Measurements from ENCODE around the gene EPHA1. TPM values are rescaled to one million over a fixed set of nuclear protein-coding genes. Genes with fewer than 3 reads are reported as not detected.

Gene EPHA1
- polyA plus RNA-seq, 1 of the 3 experiments (the other 2 are of a cell fraction) = 0.49 TPM

DNA sequence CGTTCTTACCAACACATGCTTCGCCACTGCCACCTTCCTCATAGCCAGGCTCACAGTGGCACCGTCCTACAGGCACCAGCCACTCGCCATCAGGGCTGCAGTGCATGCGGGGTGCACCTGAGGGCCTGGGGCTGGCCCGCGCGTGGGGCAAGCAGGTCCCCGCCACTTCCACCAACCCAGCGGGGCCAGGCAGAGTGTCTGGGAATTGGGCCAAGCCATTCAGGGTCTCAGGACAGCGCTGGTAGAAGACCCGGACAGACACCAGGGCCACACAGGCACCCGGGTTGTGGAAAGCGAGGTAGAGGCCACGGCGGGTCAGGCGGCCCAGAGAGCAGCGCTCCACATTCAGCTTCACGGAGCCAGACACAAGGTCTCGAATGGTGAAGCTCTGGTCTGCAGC is 9.0 kb downstream of the EPHA1 start:
- no peaks in the 10 kb centered on the region for H3K27me3 ChIP-seq (ENCODE audit: insufficient read depth)
- H3K79me2 ChIP-seq (ENCODE audit: insufficient read depth) = no peaks in the 10 kb centered on the region
- peaks cover 10% of the 10 kb centered on the region for H3F3A ChIP-seq (replicated peaks; ENCODE audit: insufficient read depth)
- CTCF ChIA-PET = interaction anchor here (0.6 to 1.6 kb wide), 4 partner anchors 11 to 47 kb away, joined by 3 to 4 read pairs (median 4); no protein-coding TSS in a partner anchor
- TF ChIP-seq EP300 (IDR thresholded peaks at IDR 0.05; ENCODE audit: borderline replicate concordance in 1 of 2, low read depth in 1 of 2, low read length in 1 of 2) (no peak), JUND (IDR thresholded peaks at IDR 0.05) (no peak), NFIC (IDR thresholded peaks at IDR 0.05; ENCODE audit: borderline replicate concordance) (no peak), CHD2 (IDR thresholded peaks at IDR 0.05; ENCODE audit: low read length, partially characterized antibody) (no peak), FOSL2 (IDR thresholded peaks at IDR 0.05; ENCODE audit: borderline replicate concordance, low read depth) (no peak), GATA2 (CRISPR knock-in tag; IDR thresholded peaks at IDR 0.05) (no peak), FOXM1 (IDR thresholded peaks at IDR 0.05; ENCODE audit: low read depth) (no peak), MEF2A (IDR thresholded peaks at IDR 0.05; ENCODE audit: borderline replicate concordance, low read depth) (no peak), MXI1 (IDR thresholded peaks at IDR 0.05; ENCODE audit: low read depth, low read length) (no peak), NRF1 (IDR thresholded peaks at IDR 0.05; ENCODE audit: low read depth, low read length) (no peak), SMC3 (IDR thresholded peaks at IDR 0.05; ENCODE audit: low read depth, low read length) (no peak)
- TF ChIP-seq, protein P1, sequence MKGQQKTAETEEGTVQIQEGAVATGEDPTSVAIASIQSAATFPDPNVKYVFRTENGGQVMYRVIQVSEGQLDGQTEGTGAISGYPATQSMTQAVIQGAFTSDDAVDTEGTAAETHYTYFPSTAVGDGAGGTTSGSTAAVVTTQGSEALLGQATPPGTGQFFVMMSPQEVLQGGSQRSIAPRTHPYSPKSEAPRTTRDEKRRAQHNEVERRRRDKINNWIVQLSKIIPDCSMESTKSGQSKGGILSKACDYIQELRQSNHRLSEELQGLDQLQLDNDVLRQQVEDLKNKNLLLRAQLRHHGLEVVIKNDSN (IDR thresholded peaks at IDR 0.05; ENCODE audit: borderline replicate concordance, low read depth) = no peak
- no peak for DNase-seq
- H2AFZ ChIP-seq (ENCODE audit: low read depth) = no peak overlapping the region
- POLR2A ChIA-PET = no interaction called here
- no peak overlapping the region for H3K4me2 ChIP-seq
- 84% methylated on average over 18 of the region's 20 CpGs for WGBS (ENCODE audit: low lambda C conversion rate)
- H3K9me2 ChIP-seq = no peaks in the 10 kb centered on the region
- no peak overlapping the region for H3K9ac ChIP-seq
- H3K9me3 ChIP-seq = no peaks in the 10 kb centered on the region
- no peak overlapping the region for H3K27ac ChIP-seq (ENCODE audit: low read depth in 2 of 2, low read length in 1 of 2)
- no peaks in the 10 kb centered on the region for H3K4me1 ChIP-seq (ENCODE audit: control insufficient read depth in 1 of 2, insufficient read depth in 2 of 2, low read depth in 1 of 2, low read length in 1 of 2)
- H3K4me3 ChIP-seq (ENCODE audit: low read depth in 2 of 2, low read length in 1 of 2) = no peak overlapping the region
- no peaks in the 10 kb centered on the region for H3K36me3 ChIP-seq (replicated peaks in 1 of 2; ENCODE audit: control insufficient read depth in 1 of 2, insufficient read depth in 2 of 2, low read length in 1 of 2)
- H4K20me1 ChIP-seq (ENCODE audit: insufficient read depth) = no peaks in the 10 kb centered on the region

DNA sequence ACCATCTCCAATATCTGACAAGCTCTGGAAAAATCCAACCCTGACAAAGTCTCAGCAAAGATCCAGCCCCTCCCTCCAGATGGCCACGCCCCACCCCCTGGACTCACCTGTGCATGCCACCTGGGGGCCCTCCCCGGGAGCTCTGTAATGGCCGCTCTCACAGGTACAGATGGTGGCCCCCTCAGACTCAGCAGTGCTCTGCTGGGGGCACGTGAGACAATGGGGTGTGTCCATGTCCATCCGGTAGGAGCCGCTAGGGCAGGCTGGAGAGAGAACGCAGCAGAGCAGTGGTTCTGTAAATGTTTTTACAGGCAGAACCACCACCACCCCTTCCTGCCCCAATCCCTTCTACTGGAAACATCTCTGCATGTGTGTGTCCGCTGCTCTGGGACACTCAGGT is 9.5 kb downstream of the EPHA1 start:
- Histone ChIP-seq H3K4me3 (ENCODE audit: low read depth in 2 of 2, low read length in 1 of 2) (no peak overlapping the region), H3K4me1 (ENCODE audit: control insufficient read depth in 1 of 2, insufficient read depth in 2 of 2, low read depth in 1 of 2, low read length in 1 of 2) (no peaks in the 10 kb centered on the region), H3K27ac (ENCODE audit: low read depth in 2 of 2, low read length in 1 of 2) (no peak overlapping the region), H3K27me3 (ENCODE audit: insufficient read depth) (no peaks in the 10 kb centered on the region), H3K4me2 (no peak overlapping the region), H3F3A (replicated peaks; ENCODE audit: insufficient read depth) (peaks cover 10% of the 10 kb centered on the region), H4K20me1 (ENCODE audit: insufficient read depth) (no peaks in the 10 kb centered on the region), H2AFZ (ENCODE audit: low read depth) (no peak overlapping the region), H3K9me2 (no peaks in the 10 kb centered on the region), H3K36me3 (replicated peaks in 1 of 2; ENCODE audit: control insufficient read depth in 1 of 2, insufficient read depth in 2 of 2, low read length in 1 of 2) (no peaks in the 10 kb centered on the region), H3K9me3 (no peaks in the 10 kb centered on the region), H3K79me2 (ENCODE audit: insufficient read depth) (no peaks in the 10 kb centered on the region), H3K9ac (no peak overlapping the region)
- CTCF ChIA-PET = interaction anchor here (1.2 to 1.9 kb wide), 3 partner anchors 18 to 159 kb away, joined by 3 to 8 read pairs (median 4); no protein-coding TSS in a partner anchor
- TF ChIP-seq, protein P2, sequence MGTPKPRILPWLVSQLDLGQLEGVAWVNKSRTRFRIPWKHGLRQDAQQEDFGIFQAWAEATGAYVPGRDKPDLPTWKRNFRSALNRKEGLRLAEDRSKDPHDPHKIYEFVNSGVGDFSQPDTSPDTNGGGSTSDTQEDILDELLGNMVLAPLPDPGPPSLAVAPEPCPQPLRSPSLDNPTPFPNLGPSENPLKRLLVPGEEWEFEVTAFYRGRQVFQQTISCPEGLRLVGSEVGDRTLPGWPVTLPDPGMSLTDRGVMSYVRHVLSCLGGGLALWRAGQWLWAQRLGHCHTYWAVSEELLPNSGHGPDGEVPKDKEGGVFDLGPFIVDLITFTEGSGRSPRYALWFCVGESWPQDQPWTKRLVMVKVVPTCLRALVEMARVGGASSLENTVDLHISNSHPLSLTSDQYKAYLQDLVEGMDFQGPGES (IDR thresholded peaks at IDR 0.05; ENCODE audit: low read depth, low read length) = no peak
- TF ChIP-seq, protein P3, sequence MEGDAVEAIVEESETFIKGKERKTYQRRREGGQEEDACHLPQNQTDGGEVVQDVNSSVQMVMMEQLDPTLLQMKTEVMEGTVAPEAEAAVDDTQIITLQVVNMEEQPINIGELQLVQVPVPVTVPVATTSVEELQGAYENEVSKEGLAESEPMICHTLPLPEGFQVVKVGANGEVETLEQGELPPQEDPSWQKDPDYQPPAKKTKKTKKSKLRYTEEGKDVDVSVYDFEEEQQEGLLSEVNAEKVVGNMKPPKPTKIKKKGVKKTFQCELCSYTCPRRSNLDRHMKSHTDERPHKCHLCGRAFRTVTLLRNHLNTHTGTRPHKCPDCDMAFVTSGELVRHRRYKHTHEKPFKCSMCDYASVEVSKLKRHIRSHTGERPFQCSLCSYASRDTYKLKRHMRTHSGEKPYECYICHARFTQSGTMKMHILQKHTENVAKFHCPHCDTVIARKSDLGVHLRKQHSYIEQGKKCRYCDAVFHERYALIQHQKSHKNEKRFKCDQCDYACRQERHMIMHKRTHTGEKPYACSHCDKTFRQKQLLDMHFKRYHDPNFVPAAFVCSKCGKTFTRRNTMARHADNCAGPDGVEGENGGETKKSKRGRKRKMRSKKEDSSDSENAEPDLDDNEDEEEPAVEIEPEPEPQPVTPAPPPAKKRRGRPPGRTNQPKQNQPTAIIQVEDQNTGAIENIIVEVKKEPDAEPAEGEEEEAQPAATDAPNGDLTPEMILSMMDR (IDR thresholded peaks at IDR 0.05) = no peak
- no peak for TF ChIP-seq RCOR1 (IDR thresholded peaks at IDR 0.05; ENCODE audit: low read length)
- no peak for TF ChIP-seq POLR2AphosphoS5 (IDR thresholded peaks at IDR 0.05; ENCODE audit: low read depth, low read length)
- TF ChIP-seq MEF2A (IDR thresholded peaks at IDR 0.05; ENCODE audit: borderline replicate concordance, low read depth) = no peak
- no peak for TF ChIP-seq TAF1 (IDR thresholded peaks at IDR 0.05; ENCODE audit: borderline replicate concordance, low read depth, low read length)
- no peak for TF ChIP-seq GABPA (IDR thresholded peaks at IDR 0.05; ENCODE audit: low read depth)
- no peak for TF ChIP-seq RAD21 (IDR thresholded peaks at IDR 0.05; ENCODE audit: low read length)
- TF ChIP-seq NRF1 (IDR thresholded peaks at IDR 0.05; ENCODE audit: low read depth, low read length) = no peak
- TF ChIP-seq ELF1 (IDR thresholded peaks at IDR 0.05) = no peak
- TF ChIP-seq, protein P4, sequence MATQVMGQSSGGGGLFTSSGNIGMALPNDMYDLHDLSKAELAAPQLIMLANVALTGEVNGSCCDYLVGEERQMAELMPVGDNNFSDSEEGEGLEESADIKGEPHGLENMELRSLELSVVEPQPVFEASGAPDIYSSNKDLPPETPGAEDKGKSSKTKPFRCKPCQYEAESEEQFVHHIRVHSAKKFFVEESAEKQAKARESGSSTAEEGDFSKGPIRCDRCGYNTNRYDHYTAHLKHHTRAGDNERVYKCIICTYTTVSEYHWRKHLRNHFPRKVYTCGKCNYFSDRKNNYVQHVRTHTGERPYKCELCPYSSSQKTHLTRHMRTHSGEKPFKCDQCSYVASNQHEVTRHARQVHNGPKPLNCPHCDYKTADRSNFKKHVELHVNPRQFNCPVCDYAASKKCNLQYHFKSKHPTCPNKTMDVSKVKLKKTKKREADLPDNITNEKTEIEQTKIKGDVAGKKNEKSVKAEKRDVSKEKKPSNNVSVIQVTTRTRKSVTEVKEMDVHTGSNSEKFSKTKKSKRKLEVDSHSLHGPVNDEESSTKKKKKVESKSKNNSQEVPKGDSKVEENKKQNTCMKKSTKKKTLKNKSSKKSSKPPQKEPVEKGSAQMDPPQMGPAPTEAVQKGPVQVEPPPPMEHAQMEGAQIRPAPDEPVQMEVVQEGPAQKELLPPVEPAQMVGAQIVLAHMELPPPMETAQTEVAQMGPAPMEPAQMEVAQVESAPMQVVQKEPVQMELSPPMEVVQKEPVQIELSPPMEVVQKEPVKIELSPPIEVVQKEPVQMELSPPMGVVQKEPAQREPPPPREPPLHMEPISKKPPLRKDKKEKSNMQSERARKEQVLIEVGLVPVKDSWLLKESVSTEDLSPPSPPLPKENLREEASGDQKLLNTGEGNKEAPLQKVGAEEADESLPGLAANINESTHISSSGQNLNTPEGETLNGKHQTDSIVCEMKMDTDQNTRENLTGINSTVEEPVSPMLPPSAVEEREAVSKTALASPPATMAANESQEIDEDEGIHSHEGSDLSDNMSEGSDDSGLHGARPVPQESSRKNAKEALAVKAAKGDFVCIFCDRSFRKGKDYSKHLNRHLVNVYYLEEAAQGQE (IDR thresholded peaks at IDR 0.05; ENCODE audit: low read depth, low read length) = no peak
- TF ChIP-seq, protein P5, sequence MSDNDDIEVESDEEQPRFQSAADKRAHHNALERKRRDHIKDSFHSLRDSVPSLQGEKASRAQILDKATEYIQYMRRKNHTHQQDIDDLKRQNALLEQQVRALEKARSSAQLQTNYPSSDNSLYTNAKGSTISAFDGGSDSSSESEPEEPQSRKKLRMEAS (IDR thresholded peaks at IDR 0.05; ENCODE audit: low read depth) = no peak
- 62% methylated on average over 8 of the region's 8 CpGs for WGBS (ENCODE audit: low lambda C conversion rate)
- no peak for DNase-seq
- POLR2A ChIA-PET = no interaction called here
